Activated naive CD8-positive, alpha-beta T cell treated with anti-CD3 and anti-CD28 coated beads, Interleukin-2, amount 10 ng/mL, durations not matched to agents 7 days and 5 days (primary cell): ENCODE data around the gene EEF2KMT. TPM values are rescaled to one million over a fixed set of nuclear protein-coding genes. Genes with fewer than 3 reads are reported as not detected.
A peak's percentile ranks its signal among the peaks of the same experiment; 100 is the strongest.
"Not testable (repeated sequence)": the region's sequence is repeated elsewhere in the genome, so short reads cannot be mapped to it uniquely, and the experiment has no call there.

Experiments used
- ATAC-seq: fragments of 150-1000 bp; cut with Tn5 transposase; one replicate; pipeline ENCODE4 v1.10.0; 2021; ENCODE audit warnings: low read depth, moderate library complexity
- POLR2A ChIA-PET: fragments of 350-600 bp; sonication (Branson Sonifier 250); formaldehyde crosslinking; loops from one replicate; lab custom pipeline; 2021; ENCODE audit warnings: antibody characterized with exemption; lab: Charles Lee
- DNase-seq: peaks from one replicate; pipeline ENCODE4 v3.0.0; 2021
- H3K27ac Mint-ChIP-seq: one replicate; pipeline ENCODE4 v1.8.0; 2022; ENCODE audit warnings: mild to moderate bottlenecking, mixed read lengths
- H3K27me3 Mint-ChIP-seq: one replicate; pipeline ENCODE4 v1.8.0; 2022; ENCODE audit warnings: mild to moderate bottlenecking, moderate library complexity, mixed read lengths
- H3K36me3 Mint-ChIP-seq: one replicate; pipeline ENCODE4 v1.8.0; 2021; ENCODE audit warnings: mild to moderate bottlenecking, mixed read lengths
- H3K4me1 Mint-ChIP-seq: one replicate; pipeline ENCODE4 v1.8.0; 2021; ENCODE audit warnings: mixed read lengths
- H3K4me3 Mint-ChIP-seq: one replicate; pipeline ENCODE4 v1.8.0; 2022; ENCODE audit warnings: mild to moderate bottlenecking, moderate library complexity, mixed read lengths
- H3K9me3 Mint-ChIP-seq: one replicate; pipeline ENCODE4 v1.8.0; 2021; ENCODE audit warnings: mixed read lengths
- total RNA-seq, 2 experiments: library from RNA; stranded (reverse); gene quantifications; one replicate each; pipeline ENCODE4 v1.2.3, GENCODE V29; 2021

The EEF2KMT gene
- total RNA-seq, 2 experiments from 2014 or later = 10.4 to 11.4 TPM

DNA sequence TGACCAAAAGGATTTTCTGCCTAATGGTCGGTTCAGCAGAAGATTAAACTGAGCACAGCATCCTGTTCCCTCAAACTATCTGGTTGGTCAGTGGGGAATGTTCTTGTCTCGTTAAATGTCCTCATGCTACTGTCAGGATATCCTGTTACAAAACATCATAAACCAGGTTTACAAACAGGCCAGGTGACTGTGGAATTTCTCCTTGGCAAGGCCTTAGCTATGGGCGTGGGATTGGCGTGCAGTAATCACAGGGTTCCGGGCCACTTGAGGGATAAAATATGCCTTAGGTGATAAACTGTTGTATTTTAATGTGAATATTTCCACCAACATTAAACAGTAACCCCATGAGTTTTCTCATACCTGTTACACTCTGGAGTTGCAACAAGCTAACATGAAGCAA is 7.4 kb upstream of the EEF2KMT start:
- H3K36me3 Mint-ChIP-seq, POLR2A ChIA-PET, H3K9me3 Mint-ChIP-seq, DNase-seq, H3K27ac Mint-ChIP-seq, H3K27me3 Mint-ChIP-seq, ATAC-seq, H3K4me1 Mint-ChIP-seq, H3K4me3 Mint-ChIP-seq: not testable (repeated sequence)

GRCh38 chr16:5103296-5104032 is 5.9 kb upstream of the EEF2KMT start:
- peaks cover 16% of the 10 kb centered on the region for H3K27me3 Mint-ChIP-seq
- H3K27ac Mint-ChIP-seq, H3K36me3 Mint-ChIP-seq, DNase-seq, H3K4me1 Mint-ChIP-seq, ATAC-seq, POLR2A ChIA-PET, H3K9me3 Mint-ChIP-seq, H3K4me3 Mint-ChIP-seq: not testable (repeated sequence)

DNA sequence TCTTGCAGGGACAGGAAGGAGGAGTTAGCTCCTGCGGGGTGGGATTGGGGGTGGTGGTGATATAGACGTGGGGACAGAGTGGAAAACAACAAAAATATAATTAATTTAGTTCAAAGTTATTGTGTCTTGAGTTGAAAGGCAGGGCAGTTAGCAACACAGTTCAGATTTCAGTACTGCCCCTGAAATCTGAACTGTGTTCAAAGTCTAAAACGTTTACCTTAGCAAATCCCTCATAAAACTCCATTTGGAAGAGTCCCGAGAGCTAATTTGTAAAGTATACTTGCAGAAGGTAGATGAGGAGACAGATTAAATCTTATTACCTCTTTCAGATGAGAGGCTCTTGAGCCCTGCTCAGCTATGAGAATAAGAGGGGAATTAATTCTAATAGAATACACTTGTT is 1.6 kb upstream of the EEF2KMT start:
- not testable (repeated sequence) for H3K27ac Mint-ChIP-seq, ATAC-seq, H3K9me3 Mint-ChIP-seq, DNase-seq, H3K36me3 Mint-ChIP-seq
- Mint-ChIP-seq H3K4me3 (peak overlapping the region; percentile 92), H3K4me1 (peaks cover 18% of the 10 kb centered on the region), H3K27me3 (peaks cover 16% of the 10 kb centered on the region)
- POLR2A ChIA-PET = interaction anchor here (1.6 kb wide), 1 partner anchor 65 kb away, joined by 9 read pairs; the partner anchor contains the start of gene NAGPA

GRCh38 chr16:5098221-5099159 is 895 bp upstream of the EEF2KMT start:
- POLR2A ChIA-PET = interaction anchor here (1.6 kb wide), 1 partner anchor 65 kb away, joined by 9 read pairs; the partner anchor contains the start of gene NAGPA
- Mint-ChIP-seq H3K27me3 (peaks cover 16% of the 10 kb centered on the region), H3K4me3 (peak overlapping the region; percentile 92), H3K4me1 (peaks cover 18% of the 10 kb centered on the region), H3K27ac (peak overlapping the region; percentile 95)
- not testable (repeated sequence) for H3K9me3 Mint-ChIP-seq, H3K36me3 Mint-ChIP-seq, ATAC-seq
- DNase-seq = peak; percentile 95

DNA sequence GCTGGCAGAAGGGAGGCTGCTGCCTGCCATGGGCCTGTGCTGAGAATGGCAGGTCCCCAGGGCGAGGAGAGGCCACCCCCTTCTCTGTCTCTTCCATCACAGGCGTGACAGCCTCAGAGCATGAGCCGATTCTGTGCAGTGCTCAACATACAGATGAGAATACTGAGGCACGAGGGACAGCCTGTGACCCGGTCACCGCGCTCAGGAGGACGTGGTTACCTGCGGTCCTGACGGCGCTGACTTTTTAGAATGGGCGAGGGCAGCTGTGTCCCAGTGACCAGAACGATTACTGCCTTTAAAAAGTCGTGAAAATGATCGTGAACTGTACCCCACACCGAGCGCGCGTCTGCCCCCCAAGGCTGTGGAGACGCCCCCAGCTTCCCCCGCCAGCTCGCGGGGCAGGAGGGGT is 530 bp downstream of the EEF2KMT start:
- H3K4me3 Mint-ChIP-seq = peak overlapping the region; percentile 86
- POLR2A ChIA-PET = not testable (repeated sequence)

DNA sequence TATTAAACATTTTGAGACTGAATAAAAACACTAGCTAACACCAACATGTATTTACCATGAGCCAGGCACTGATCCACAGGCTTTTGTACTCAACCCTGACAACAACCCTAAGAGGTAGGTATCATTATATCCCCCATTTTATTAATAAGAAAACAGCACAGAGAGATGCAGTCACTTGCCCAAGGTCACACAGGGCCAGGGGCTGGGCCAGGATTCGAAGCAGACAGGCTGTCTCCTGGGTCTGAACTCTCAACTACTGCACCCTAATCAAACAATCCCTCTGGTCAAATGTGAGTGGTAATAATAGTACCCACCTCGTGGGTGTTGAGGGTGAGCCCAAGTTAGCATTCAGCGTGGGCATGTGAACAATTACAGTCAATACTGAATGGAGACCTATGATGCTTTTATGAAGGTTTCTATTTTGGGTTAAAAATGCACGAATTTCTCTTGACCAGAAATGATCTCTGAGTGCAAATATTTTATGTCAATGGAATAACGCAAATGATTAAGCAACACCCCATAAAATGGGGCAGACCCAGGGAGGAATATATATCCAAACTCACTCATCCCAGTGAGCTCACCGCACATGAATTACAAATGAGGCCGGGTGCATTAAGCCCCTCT is 1.0 kb downstream of the EEF2KMT start:
- H3K4me3 Mint-ChIP-seq = peak overlapping the region; percentile 86
- H3K27me3 Mint-ChIP-seq = peaks cover 16% of the 10 kb centered on the region
- peak overlapping the region; percentile 85 for H3K27ac Mint-ChIP-seq
- DNase-seq, ATAC-seq, H3K9me3 Mint-ChIP-seq, POLR2A ChIA-PET, H3K36me3 Mint-ChIP-seq: not testable (repeated sequence)
- peaks cover 23% of the 10 kb centered on the region for H3K4me1 Mint-ChIP-seq

More for the DNA sequence above, 530 bp downstream of the EEF2KMT start:
- not testable (repeated sequence) for H3K9me3 Mint-ChIP-seq, ATAC-seq, DNase-seq, H3K36me3 Mint-ChIP-seq
- Mint-ChIP-seq H3K27me3 (peaks cover 16% of the 10 kb centered on the region), H3K4me1 (peaks cover 21% of the 10 kb centered on the region), H3K27ac (peak overlapping the region; percentile 85)

- DNase-seq, H3K27ac Mint-ChIP-seq, H3K4me3 Mint-ChIP-seq, ATAC-seq, POLR2A ChIA-PET, H3K36me3 Mint-ChIP-seq, H3K9me3 Mint-ChIP-seq: not testable (repeated sequence)
- Mint-ChIP-seq H3K4me1 (peaks cover 23% of the 10 kb centered on the region), H3K27me3 (peaks cover 11% of the 10 kb centered on the region)
These were observed 2.3 kb downstream of the EEF2KMT start for GRCh38 chr16:5095145-5095830.

- H3K36me3 Mint-ChIP-seq, ATAC-seq, DNase-seq, H3K4me3 Mint-ChIP-seq, H3K9me3 Mint-ChIP-seq, POLR2A ChIA-PET, H3K27me3 Mint-ChIP-seq, H3K27ac Mint-ChIP-seq: not testable (repeated sequence)
- H3K4me1 Mint-ChIP-seq = peaks cover 21% of the 10 kb centered on the region
These were observed 3.8 kb downstream of the EEF2KMT start for GRCh38 chr16:5093746-5094145.

DNA sequence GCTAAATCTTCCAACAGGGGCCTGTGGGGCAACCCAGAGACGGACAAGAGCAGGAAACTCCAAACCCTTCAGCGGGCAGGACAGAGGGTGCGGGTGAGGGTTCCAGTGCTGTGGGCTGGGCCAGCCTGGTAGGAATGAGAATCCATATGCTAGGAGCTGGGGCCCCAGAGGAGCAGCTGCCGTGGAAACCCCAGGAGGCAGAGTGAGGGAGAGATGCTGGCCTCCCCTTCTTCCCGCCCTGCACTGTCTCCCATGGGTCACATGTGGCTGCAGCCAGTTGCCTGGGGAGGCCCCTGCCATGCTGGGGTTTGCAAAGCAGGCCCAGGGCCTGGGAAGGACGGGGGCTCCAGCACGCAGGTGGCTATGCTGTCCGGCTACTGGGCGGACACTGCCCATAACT is 4.5 kb downstream of the EEF2KMT start:
- H3K9me3 Mint-ChIP-seq, H3K36me3 Mint-ChIP-seq, H3K27me3 Mint-ChIP-seq, ATAC-seq, H3K27ac Mint-ChIP-seq, POLR2A ChIA-PET, DNase-seq, H3K4me3 Mint-ChIP-seq: not testable (repeated sequence)
- H3K4me1 Mint-ChIP-seq = peaks cover 20% of the 10 kb centered on the region

DNA sequence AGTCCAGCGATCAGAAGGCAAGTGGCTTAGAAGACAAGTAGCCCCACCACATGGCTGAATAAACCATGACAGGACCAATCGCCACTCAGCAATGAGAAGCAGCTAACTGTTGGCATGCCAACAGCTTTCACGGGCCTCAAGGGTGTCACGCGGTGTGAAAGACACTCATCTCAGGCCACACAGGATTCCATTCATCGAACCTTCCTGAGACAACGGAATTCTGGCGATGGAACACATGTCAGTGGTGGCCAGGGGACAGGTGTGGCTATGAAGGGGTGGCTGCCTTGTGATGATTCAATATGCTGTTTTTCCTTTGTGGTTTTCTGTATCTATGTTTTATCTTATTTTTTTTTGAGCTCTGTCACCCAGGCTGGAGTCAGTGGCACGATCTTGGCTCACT is 7.0 kb downstream of the EEF2KMT start:
- H3K9me3 Mint-ChIP-seq, H3K4me1 Mint-ChIP-seq, ATAC-seq, H3K27ac Mint-ChIP-seq, H3K36me3 Mint-ChIP-seq, DNase-seq, H3K27me3 Mint-ChIP-seq, H3K4me3 Mint-ChIP-seq, POLR2A ChIA-PET: not testable (repeated sequence)

GRCh38 chr16:5089911-5090555 is 7.6 kb downstream of the EEF2KMT start:
- H3K27me3 Mint-ChIP-seq, POLR2A ChIA-PET, H3K9me3 Mint-ChIP-seq, DNase-seq, H3K4me3 Mint-ChIP-seq, H3K4me1 Mint-ChIP-seq, ATAC-seq, H3K27ac Mint-ChIP-seq, H3K36me3 Mint-ChIP-seq: not testable (repeated sequence)

DNA sequence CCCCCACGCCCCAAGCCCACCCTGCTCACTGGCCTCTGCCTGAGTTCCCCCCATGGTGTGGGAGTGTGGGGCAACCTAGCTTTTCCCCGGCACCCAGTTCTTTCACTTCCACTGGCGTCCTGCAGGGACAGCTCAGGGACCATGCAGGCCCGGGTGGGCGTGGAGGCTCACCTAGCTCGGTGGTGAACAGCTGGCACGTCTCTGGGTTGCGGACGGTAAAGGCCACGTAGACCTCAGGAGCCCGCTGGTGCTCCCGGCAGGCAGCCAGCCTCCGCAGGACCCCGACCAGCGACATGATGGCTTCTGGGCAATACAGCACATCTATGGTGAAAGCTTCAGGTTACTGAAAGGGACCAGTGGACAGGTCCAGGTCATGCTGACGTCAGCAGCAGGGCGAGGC is 8.7 kb downstream of the EEF2KMT start:
- H3K36me3 Mint-ChIP-seq, H3K9me3 Mint-ChIP-seq, H3K4me1 Mint-ChIP-seq, POLR2A ChIA-PET, H3K27ac Mint-ChIP-seq, ATAC-seq, H3K27me3 Mint-ChIP-seq, DNase-seq, H3K4me3 Mint-ChIP-seq: not testable (repeated sequence)
